ENCODE data around the gene AFAP1L2.

The AFAP1L2 gene

DNA sequence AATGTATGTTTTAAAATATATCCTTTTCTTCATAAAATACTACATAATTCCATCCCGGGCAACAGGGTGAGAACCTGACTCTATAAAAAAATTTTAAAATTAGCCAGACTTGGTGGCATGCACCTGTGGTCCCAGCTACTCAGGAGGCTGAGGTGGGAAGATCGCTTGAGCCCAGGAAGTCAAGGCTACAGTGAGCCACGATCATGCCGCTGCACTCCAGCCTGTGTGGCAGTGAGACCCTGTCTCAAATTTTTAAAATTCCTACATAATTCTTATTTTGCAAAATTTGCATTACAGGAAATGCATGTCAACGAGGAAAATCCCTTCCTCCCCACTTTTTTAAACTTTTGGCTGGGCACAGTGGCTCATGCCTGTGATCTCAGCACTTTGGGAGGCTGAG is 31.3 kb downstream of the AFAP1L2 start:
- no peak for DNase-seq
- no peak overlapping the region for H3K4me2 ChIP-seq (ENCODE audit: low read depth, low read length)

GRCh38 chr10:114372179-114372578 is 32.1 kb downstream of the AFAP1L2 start:
- H3F3A ChIP-seq (ENCODE audit: insufficient read depth, low read length), result no peaks in the 10 kb centered on the region
- H3K4me2 ChIP-seq (ENCODE audit: low read depth, low read length), result no peak overlapping the region
- no peak overlapping the region for H3K27ac ChIP-seq (ENCODE audit: low read length)
- H3K9me2 ChIP-seq (replicated peaks; ENCODE audit: insufficient read depth, low read length), result no peaks in the 10 kb centered on the region
- no peaks in the 10 kb centered on the region for H3K27me3 ChIP-seq (replicated peaks; ENCODE audit: insufficient read depth, low read length)
- H4K20me1 ChIP-seq (ENCODE audit: insufficient read depth, low read length), result no peaks in the 10 kb centered on the region
- no peak for DNase-seq
- no peak overlapping the region for H3K9ac ChIP-seq (ENCODE audit: low read length)
- TF ChIP-seq, protein P1, sequence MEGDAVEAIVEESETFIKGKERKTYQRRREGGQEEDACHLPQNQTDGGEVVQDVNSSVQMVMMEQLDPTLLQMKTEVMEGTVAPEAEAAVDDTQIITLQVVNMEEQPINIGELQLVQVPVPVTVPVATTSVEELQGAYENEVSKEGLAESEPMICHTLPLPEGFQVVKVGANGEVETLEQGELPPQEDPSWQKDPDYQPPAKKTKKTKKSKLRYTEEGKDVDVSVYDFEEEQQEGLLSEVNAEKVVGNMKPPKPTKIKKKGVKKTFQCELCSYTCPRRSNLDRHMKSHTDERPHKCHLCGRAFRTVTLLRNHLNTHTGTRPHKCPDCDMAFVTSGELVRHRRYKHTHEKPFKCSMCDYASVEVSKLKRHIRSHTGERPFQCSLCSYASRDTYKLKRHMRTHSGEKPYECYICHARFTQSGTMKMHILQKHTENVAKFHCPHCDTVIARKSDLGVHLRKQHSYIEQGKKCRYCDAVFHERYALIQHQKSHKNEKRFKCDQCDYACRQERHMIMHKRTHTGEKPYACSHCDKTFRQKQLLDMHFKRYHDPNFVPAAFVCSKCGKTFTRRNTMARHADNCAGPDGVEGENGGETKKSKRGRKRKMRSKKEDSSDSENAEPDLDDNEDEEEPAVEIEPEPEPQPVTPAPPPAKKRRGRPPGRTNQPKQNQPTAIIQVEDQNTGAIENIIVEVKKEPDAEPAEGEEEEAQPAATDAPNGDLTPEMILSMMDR (IDR thresholded peaks at IDR 0.05; ENCODE audit: low read length), result no peak
- no peak for TF ChIP-seq EZH2phosphoT487 (IDR thresholded peaks at IDR 0.05; ENCODE audit: low read length)
- no peak for TF ChIP-seq EZH2 (optimal IDR thresholded peaks at IDR 0.05; ENCODE audit: low read depth, low read length)
- no peaks in the 10 kb centered on the region for H3K9me3 ChIP-seq (replicated peaks; ENCODE audit: insufficient read depth, low read length)
- H3K4me1 ChIP-seq (ENCODE audit: low read length), result no peaks in the 10 kb centered on the region
- H2AFZ ChIP-seq (ENCODE audit: low read length), result no peak overlapping the region
- no peaks in the 10 kb centered on the region for H3K36me3 ChIP-seq (replicated peaks; ENCODE audit: insufficient read depth, low read length)
- H3K4me3 ChIP-seq (ENCODE audit: low read length), result no peak overlapping the region
- no peaks in the 10 kb centered on the region for H3K79me2 ChIP-seq (ENCODE audit: low read length)

More for the DNA sequence above, 31.3 kb downstream of the AFAP1L2 start:
- no peaks in the 10 kb centered on the region for H3K36me3 ChIP-seq (replicated peaks; ENCODE audit: insufficient read depth, low read length)
- H4K20me1 ChIP-seq (ENCODE audit: insufficient read depth, low read length), result no peaks in the 10 kb centered on the region
- no peak overlapping the region for H2AFZ ChIP-seq (ENCODE audit: low read length)
- TF ChIP-seq EZH2 (optimal IDR thresholded peaks at IDR 0.05; ENCODE audit: low read depth, low read length) (no peak), EZH2phosphoT487 (IDR thresholded peaks at IDR 0.05; ENCODE audit: low read length) (no peak)
- TF ChIP-seq, protein P1 (IDR thresholded peaks at IDR 0.05; ENCODE audit: low read length), result no peak
- H3K9me2 ChIP-seq (replicated peaks; ENCODE audit: insufficient read depth, low read length), result no peaks in the 10 kb centered on the region
- H3K9me3 ChIP-seq (replicated peaks; ENCODE audit: insufficient read depth, low read length), result no peaks in the 10 kb centered on the region
- H3F3A ChIP-seq (ENCODE audit: insufficient read depth, low read length), result no peaks in the 10 kb centered on the region
- H3K79me2 ChIP-seq (ENCODE audit: low read length), result no peaks in the 10 kb centered on the region
- H3K9ac ChIP-seq (ENCODE audit: low read length), result no peak overlapping the region
- no peaks in the 10 kb centered on the region for H3K27me3 ChIP-seq (replicated peaks; ENCODE audit: insufficient read depth, low read length)
- no peaks in the 10 kb centered on the region for H3K4me1 ChIP-seq (ENCODE audit: low read length)
- no peak overlapping the region for H3K27ac ChIP-seq (ENCODE audit: low read length)
- H3K4me3 ChIP-seq (ENCODE audit: low read length), result no peak overlapping the region

- H3F3A ChIP-seq (ENCODE audit: insufficient read depth, low read length), result no peaks in the 10 kb centered on the region
These were observed 33.3 kb downstream of the AFAP1L2 start for GRCh38 chr10:114370966-114371365.

More at GRCh38 chr10:114370966-114371365, 33.3 kb downstream of the AFAP1L2 start:
- Histone ChIP-seq H3K4me2 (ENCODE audit: low read depth, low read length) (no peak overlapping the region), H3K27me3 (replicated peaks; ENCODE audit: insufficient read depth, low read length) (no peaks in the 10 kb centered on the region), H3K4me3 (ENCODE audit: low read length) (no peak overlapping the region), H3K9me2 (replicated peaks; ENCODE audit: insufficient read depth, low read length) (no peaks in the 10 kb centered on the region), H3K79me2 (ENCODE audit: low read length) (no peaks in the 10 kb centered on the region), H2AFZ (ENCODE audit: low read length) (no peak overlapping the region), H3K36me3 (replicated peaks; ENCODE audit: insufficient read depth, low read length) (no peaks in the 10 kb centered on the region), H3K27ac (ENCODE audit: low read length) (no peak overlapping the region), H3K4me1 (ENCODE audit: low read length) (no peaks in the 10 kb centered on the region), H3K9ac (ENCODE audit: low read length) (no peak overlapping the region), H4K20me1 (ENCODE audit: insufficient read depth, low read length) (no peaks in the 10 kb centered on the region), H3K9me3 (replicated peaks; ENCODE audit: insufficient read depth, low read length) (no peaks in the 10 kb centered on the region)
- TF ChIP-seq, protein P1 (IDR thresholded peaks at IDR 0.05; ENCODE audit: low read length), result no peak
- TF ChIP-seq EZH2phosphoT487 (IDR thresholded peaks at IDR 0.05; ENCODE audit: low read length) (no peak), EZH2 (optimal IDR thresholded peaks at IDR 0.05; ENCODE audit: low read depth, low read length) (no peak)
- DNase-seq, result no peak
